GM12873 (cell line): Measurements from ENCODE around the gene DPEP3.

ENCODE experiments used
- TF ChIP-seq, protein P1 (sequence below): IDR thresholded peaks from 2 replicates; pipeline ENCODE4 v1.5.1; 2012; ENCODE audit warnings: low read depth, mild to moderate bottlenecking, moderate library complexity, low read length, control low read depth; ENCODE audit not compliant: insufficient read depth; ENCODE audit errors: missing control alignments

DPEP3 gene

DNA sequence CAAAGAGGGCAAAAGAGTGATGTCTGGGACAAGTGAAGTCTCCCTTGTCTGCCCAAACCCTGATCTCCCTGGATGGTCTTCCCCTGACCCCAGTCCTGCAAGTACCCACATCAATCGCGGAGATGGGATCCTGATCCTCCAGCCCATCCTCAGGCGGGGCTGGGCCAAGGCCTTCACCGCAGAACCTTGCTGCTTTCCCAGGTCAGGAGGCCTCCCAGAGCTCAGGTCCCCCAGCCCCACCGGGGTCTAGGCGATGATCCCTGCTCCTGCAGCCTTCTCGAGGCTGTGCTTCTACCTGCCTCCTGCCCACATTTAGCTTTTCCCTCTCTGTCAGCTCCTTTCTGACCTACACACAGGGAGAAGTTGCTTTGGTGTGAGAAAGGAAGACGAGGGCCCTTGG, 18.2 kb downstream of the DPEP3 start:
- TF ChIP-seq, protein P1, sequence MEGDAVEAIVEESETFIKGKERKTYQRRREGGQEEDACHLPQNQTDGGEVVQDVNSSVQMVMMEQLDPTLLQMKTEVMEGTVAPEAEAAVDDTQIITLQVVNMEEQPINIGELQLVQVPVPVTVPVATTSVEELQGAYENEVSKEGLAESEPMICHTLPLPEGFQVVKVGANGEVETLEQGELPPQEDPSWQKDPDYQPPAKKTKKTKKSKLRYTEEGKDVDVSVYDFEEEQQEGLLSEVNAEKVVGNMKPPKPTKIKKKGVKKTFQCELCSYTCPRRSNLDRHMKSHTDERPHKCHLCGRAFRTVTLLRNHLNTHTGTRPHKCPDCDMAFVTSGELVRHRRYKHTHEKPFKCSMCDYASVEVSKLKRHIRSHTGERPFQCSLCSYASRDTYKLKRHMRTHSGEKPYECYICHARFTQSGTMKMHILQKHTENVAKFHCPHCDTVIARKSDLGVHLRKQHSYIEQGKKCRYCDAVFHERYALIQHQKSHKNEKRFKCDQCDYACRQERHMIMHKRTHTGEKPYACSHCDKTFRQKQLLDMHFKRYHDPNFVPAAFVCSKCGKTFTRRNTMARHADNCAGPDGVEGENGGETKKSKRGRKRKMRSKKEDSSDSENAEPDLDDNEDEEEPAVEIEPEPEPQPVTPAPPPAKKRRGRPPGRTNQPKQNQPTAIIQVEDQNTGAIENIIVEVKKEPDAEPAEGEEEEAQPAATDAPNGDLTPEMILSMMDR, result no peak

DNA sequence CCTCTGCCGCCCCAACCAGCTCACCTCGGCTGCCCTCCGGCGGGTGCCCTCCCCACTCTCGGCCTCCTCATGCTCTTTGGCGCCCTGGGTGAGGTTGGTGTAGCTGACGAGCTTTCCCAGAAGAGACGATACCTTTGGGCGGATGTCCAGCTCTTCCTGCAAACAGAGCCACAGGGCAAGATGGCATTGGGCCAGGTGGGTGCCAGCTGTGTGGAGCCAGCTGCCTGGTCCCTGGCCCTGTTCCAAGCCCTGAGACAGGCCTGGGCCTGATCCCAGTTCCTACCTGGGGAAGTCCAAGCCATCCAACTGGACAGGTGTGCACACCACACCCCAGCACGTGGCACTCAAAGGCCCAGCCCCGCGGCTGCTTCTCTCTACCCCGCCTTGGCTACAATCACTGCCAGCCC, 18.7 kb downstream of the DPEP3 start:
- TF ChIP-seq, protein P1, result no peak

DNA sequence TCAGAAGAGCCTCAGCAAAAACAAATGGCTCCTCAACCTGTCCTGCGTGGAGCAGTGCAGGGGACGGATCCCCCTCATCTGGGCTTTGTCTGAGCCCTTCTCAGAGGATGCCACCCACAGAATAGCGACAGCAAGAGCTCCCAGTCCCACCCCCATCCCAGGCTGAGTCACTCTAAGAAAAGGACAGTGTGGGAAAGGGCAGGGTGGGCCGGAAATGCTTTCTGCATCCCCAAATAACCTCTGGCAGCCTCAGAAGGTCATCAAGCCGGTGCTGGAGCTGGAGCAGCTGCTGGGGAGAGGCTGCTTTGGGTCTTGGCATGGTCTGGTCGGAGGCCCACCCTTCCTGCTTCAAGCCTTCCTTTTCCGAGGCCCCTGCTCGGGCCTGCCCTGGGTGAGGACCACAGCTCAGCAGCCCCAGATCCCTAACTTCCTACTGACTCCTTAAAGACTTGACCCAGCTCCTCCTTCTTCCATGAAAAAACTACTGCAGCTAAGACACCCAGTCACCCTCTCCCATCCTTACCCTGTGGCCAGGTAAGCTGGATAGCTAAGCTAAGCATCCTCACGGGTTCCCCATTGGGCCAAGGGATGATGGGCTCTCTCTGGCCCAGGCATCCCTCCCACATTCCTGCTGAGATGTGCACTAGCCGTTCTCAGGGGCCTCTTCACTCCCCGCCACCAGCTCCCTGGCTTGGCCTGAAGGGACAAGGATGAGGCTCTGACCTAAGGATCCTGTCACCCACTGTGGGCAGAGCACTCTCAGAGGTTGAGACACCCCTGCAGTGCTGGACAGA, 20.6 kb downstream of the DPEP3 start:
- TF ChIP-seq, protein P1, result no peak

DNA sequence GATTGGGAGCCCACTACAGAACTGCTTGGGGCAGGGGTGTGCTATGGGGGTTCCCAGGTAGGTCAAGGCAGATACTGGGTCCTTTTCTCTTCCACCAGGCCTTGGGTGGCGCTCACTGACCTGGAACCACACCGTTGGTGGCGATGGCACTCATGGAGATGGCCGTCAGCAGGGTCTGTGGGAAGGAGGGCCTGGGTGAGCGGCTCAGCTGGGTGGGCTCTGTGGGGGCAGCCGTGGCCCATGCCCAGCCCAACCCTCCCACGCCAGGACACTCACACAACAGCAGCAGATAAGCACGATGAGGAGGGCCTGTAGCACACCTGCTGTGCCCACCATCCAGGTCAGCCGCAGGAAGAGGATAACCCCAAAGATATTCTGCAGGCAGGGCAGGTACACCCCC, 22.7 kb downstream of the DPEP3 start:
- TF ChIP-seq, protein P1, result no peak

DNA sequence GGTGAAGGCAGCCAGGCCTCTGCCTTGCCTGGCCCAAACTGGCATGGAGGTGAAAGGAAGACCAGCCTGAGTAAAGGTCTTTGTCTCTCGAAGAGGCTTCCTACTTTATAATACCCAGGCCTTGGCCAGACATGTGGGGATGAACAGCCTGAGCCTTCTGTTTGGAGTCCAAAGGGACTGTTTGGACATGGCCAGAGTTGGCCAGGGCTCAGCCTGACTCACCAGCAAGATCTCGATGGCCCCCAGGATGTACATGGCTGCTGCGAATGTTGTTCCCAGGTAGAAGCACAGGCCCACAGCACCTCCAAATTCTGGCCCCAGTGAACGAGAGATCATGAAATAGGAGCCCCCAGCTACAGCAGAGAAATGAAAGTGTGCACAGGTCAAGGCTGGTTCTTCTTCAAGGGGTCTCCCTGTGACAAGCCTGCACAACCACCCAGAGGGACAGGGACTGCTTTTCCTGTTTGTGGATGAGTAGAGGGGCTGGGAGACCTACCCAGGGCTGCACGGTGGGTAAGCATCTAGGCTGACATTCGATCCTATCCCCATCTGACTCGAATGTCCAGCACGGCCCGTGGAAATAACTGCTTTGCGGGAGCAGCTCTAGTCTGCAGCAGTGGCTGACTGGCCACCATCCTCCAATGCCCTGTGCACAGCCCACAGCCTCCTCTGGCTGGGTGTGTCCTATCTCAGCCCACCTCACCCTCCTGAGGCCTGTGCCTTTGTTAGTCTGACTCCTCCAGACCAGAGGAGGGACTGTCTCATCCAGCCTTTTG, 25.7 kb downstream of the DPEP3 start:
- TF ChIP-seq, protein P1, result no peak

DNA sequence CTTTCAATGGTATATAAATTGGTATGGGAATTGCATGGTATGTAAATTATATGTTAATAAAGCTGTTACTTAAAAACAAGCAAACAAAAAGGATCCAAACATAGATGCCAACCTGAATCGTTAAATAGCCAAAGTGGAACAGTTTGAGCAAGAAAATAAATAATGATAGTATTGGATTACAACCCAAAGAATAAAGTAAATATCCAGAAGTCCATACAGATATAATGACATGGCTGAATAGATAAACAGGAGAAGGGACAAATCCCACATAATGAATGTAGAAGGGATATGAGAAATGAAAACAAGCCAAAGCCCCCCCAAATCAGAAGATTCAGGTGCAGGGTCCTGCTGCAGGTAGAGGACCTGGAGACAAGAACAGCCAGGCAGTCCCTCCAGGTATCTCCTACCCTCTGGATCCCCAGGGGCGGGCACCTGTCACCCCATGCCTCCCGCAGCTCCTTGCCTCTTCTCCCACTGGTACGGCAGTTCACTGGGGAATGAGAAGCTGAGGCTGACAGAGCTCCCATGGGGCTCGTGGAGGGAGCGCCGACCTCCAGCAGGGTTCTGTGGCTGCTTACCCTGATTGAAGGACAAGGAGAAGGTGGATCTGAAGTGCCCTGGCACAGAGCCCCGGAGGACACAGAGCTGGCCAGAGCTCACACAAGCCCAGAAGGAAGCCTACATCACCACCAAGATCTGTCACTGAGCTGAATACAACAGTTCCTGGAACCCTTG, 26.5 kb downstream of the DPEP3 start:
- TF ChIP-seq, protein P1, result no peak

DNA sequence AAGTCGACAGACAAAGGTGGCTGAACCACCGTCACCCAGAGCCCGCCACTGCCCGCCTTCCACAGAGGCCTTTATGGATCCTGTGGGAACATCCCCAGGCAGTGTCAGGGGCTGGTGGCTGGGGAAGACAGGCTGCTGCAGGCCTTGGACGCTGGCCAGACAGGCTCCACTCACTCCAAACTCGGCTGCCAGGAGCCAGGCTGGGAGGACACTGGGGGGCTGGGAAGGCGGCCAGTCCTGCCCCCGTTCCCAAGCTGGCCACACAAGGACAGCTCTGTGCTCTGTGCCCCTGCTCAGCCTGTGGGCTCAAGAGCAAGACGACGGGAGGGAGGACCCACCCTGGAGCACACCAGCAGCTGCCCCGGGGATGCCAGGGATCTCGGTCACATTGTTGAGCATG, 28.8 kb downstream of the DPEP3 start:
- TF ChIP-seq, protein P1, result no peak
